HG03457 (cell line): ENCODE results near the gene SORCS2.
"Not testable (repeated sequence)": the region's sequence is repeated elsewhere in the genome, so short reads cannot be mapped to it uniquely, and the experiment has no call there.

ENCODE experiments used
- ATAC-seq: cut with Tn5 transposase; IDR thresholded peaks from one replicate; pipeline ENCODE4 v1.9.1; 2021; ENCODE audit warnings: moderate number of reproducible peaks; ENCODE audit not compliant: unreplicated experiment

The SORCS2 gene

GRCh38 chr4:7591409-7592053 is 399.2 kb downstream of the SORCS2 start:
- no peak for ATAC-seq

- ATAC-seq = no peak
Observed at GRCh38 chr4:7593646-7594412, 401.5 kb downstream of the SORCS2 start.

GRCh38 chr4:7595934-7596461 is 403.7 kb downstream of the SORCS2 start:
- no peak for ATAC-seq

GRCh38 chr4:7596918-7597606 is 404.7 kb downstream of the SORCS2 start:
- no peak for ATAC-seq

- no peak for ATAC-seq
Observed at GRCh38 chr4:7598939-7599790, 406.8 kb downstream of the SORCS2 start.

- no peak for ATAC-seq
Observed at GRCh38 chr4:7600247-7600646, 407.9 kb downstream of the SORCS2 start.

GRCh38 chr4:7602166-7602565 is 409.8 kb downstream of the SORCS2 start:
- not testable (repeated sequence) for ATAC-seq

- ATAC-seq = no peak
Observed at GRCh38 chr4:7607156-7607910, 415.0 kb downstream of the SORCS2 start.

- ATAC-seq = no peak
Observed at GRCh38 chr4:7608046-7608445, 415.7 kb downstream of the SORCS2 start.

GRCh38 chr4:7609316-7609715 is 417.0 kb downstream of the SORCS2 start:
- no peak for ATAC-seq

- ATAC-seq = no peak
Observed at GRCh38 chr4:7610022-7610670, 417.8 kb downstream of the SORCS2 start.

- no peak for ATAC-seq
Observed at GRCh38 chr4:7610841-7611240, 418.5 kb downstream of the SORCS2 start.

GRCh38 chr4:7612311-7612897 is 420.1 kb downstream of the SORCS2 start:
- ATAC-seq = no peak

GRCh38 chr4:7614350-7614949 is 422.1 kb downstream of the SORCS2 start:
- no peak for ATAC-seq

- no peak for ATAC-seq
Observed at GRCh38 chr4:7616193-7616592, 423.9 kb downstream of the SORCS2 start.

GRCh38 chr4:7618361-7618760 is 426.0 kb downstream of the SORCS2 start:
- no peak for ATAC-seq

GRCh38 chr4:7620086-7620813 is 427.9 kb downstream of the SORCS2 start:
- no peak for ATAC-seq

GRCh38 chr4:7620814-7621176 is 428.5 kb downstream of the SORCS2 start:
- no peak for ATAC-seq
